Daoy (cell line): Measurements from ENCODE around the gene SOX5. TPM values are rescaled to one million over a fixed set of nuclear protein-coding genes. Genes with fewer than 3 reads are reported as not detected.

Source experiments
- DNase-seq: peaks from one replicate; pipeline ENCODE4 v3.0.0-alpha.2; 2015; ENCODE audit warnings: low read depth
- total RNA-seq: library from RNA; depleted of rRNA; stranded (reverse); fragments of >200 nt; shearing (Covaris generic); gene quantifications from 2 replicates; pipeline ENCODE4 v1.2.3, GENCODE V29; 2014

Gene SOX5
- total RNA-seq, 1 experiment from 2014 or later, result 2.0 TPM

- DNase-seq, result no peak
These were observed 461.3 kb downstream of the SOX5 start for GRCh38 chr12:23488130-23488529.

GRCh38 chr12:23484238-23484637 lies 465.2 kb downstream of the SOX5 start:
- DNase-seq, result no peak

GRCh38 chr12:23482571-23482970 lies 466.9 kb downstream of the SOX5 start:
- DNase-seq, result no peak
